ENCODE results near the gene HIPK2.

HIPK2 gene

GRCh38 chr7:139730746-139731612 is 46.8 kb downstream of the HIPK2 start:
- Histone ChIP-seq H3K4me3 (ENCODE audit: low read length) (no peak overlapping the region), H3K79me1 (ENCODE audit: low read length) (peaks cover 3% of the 10 kb centered on the region), H4K5ac (ENCODE audit: low read length) (no peak overlapping the region), H3K27me3 (ENCODE audit: insufficient read depth, low read length, poor library complexity) (no peaks in the 10 kb centered on the region), H3K79me2 (ENCODE audit: control insufficient read depth, insufficient read depth, low read length) (no peaks in the 10 kb centered on the region), H3K36me3 (ENCODE audit: control insufficient read depth, insufficient read depth, low read length) (no peaks in the 10 kb centered on the region), H2BK5ac (ENCODE audit: low read length) (no peak overlapping the region), H3K9ac (ENCODE audit: low read length) (no peak overlapping the region), H3K4ac (ENCODE audit: low read depth, low read length) (no peak overlapping the region), H4K8ac (ENCODE audit: low read depth, low read length) (no peak overlapping the region), H2BK120ac (ENCODE audit: low read depth, low read length) (no peak overlapping the region), H3K56ac (ENCODE audit: low read length) (no peak overlapping the region), H3K4me1 (ENCODE audit: control insufficient read depth, low read depth, low read length) (no peaks in the 10 kb centered on the region), H3K23ac (ENCODE audit: low read length) (no peak overlapping the region), H2AK5ac (ENCODE audit: low read length) (no peak overlapping the region), H3K4me2 (ENCODE audit: low read length) (no peak overlapping the region), H2BK15ac (replicated peaks; ENCODE audit: low read depth) (no peak overlapping the region), H3K27ac (ENCODE audit: low read depth, low read length) (no peak overlapping the region), H3K18ac (ENCODE audit: low read length) (no peak overlapping the region)
- WGBS (ENCODE audit: extremely low coverage, insufficient coverage, low lambda C conversion rate), result no CpG with 5 or more reads among the region's 15 CpGs
- DNase-seq, result no peak

DNA sequence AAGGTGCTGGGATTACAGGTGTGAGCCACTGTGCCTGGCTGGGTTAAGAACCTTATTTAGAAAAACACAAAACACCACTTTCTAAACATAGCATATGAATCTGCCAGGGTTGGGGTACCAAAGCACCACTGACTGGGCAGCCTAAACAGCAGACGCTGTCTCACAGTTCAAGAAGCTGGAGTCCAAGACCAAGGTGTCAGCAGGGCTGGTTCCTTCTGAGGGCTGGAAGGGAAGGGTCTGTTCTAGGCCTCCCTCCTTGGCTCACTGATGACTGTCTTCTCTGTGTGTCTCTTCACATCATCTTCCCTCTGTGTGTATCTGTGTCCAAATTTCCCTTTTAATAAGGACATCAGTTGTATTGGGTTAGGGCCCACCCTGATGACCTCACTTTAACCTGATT is 49.6 kb downstream of the HIPK2 start:
- Histone ChIP-seq H3K56ac (ENCODE audit: low read length) (no peak overlapping the region), H3K4me1 (ENCODE audit: control insufficient read depth, low read depth, low read length) (no peaks in the 10 kb centered on the region), H2BK120ac (ENCODE audit: low read depth, low read length) (no peak overlapping the region), H3K4me2 (ENCODE audit: low read length) (no peak overlapping the region), H3K18ac (ENCODE audit: low read length) (no peak overlapping the region), H3K4me3 (ENCODE audit: low read length) (no peak overlapping the region), H4K5ac (ENCODE audit: low read length) (no peak overlapping the region), H3K36me3 (ENCODE audit: control insufficient read depth, insufficient read depth, low read length) (no peaks in the 10 kb centered on the region), H3K27me3 (ENCODE audit: insufficient read depth, low read length, poor library complexity) (no peaks in the 10 kb centered on the region), H2BK5ac (ENCODE audit: low read length) (no peak overlapping the region), H3K79me1 (ENCODE audit: low read length) (no peaks in the 10 kb centered on the region), H2BK15ac (replicated peaks; ENCODE audit: low read depth) (no peak overlapping the region), H3K79me2 (ENCODE audit: control insufficient read depth, insufficient read depth, low read length) (no peaks in the 10 kb centered on the region), H2AK5ac (ENCODE audit: low read length) (no peak overlapping the region), H3K27ac (ENCODE audit: low read depth, low read length) (no peak overlapping the region), H4K8ac (ENCODE audit: low read depth, low read length) (no peak overlapping the region), H3K23ac (ENCODE audit: low read length) (no peak overlapping the region), H3K4ac (ENCODE audit: low read depth, low read length) (no peak overlapping the region), H3K9ac (ENCODE audit: low read length) (no peak overlapping the region)
- WGBS (ENCODE audit: extremely low coverage, insufficient coverage, low lambda C conversion rate), result no CpG with 5 or more reads among the region's 1 CpG
- no peak for DNase-seq

- no peak for DNase-seq
- H3K27me3 ChIP-seq (ENCODE audit: insufficient read depth, low read length, poor library complexity), result no peaks in the 10 kb centered on the region
- H3K56ac ChIP-seq (ENCODE audit: low read length), result no peak overlapping the region
- H3K36me3 ChIP-seq (ENCODE audit: control insufficient read depth, insufficient read depth, low read length), result no peaks in the 10 kb centered on the region
- no peak overlapping the region for H3K4me3 ChIP-seq (ENCODE audit: low read length)
- H3K79me2 ChIP-seq (ENCODE audit: control insufficient read depth, insufficient read depth, low read length), result no peaks in the 10 kb centered on the region
- H4K5ac ChIP-seq (ENCODE audit: low read length), result no peak overlapping the region
- H2BK120ac ChIP-seq (ENCODE audit: low read depth, low read length), result no peak overlapping the region
- no CpG with 5 or more reads among the region's 3 CpGs for WGBS (ENCODE audit: extremely low coverage, insufficient coverage, low lambda C conversion rate)
- no peak overlapping the region for H3K4me2 ChIP-seq (ENCODE audit: low read length)
- no peak overlapping the region for H2BK15ac ChIP-seq (replicated peaks; ENCODE audit: low read depth)
- H3K4me1 ChIP-seq (ENCODE audit: control insufficient read depth, low read depth, low read length), result no peaks in the 10 kb centered on the region
- no peak overlapping the region for H3K4ac ChIP-seq (ENCODE audit: low read depth, low read length)
- H3K27ac ChIP-seq (ENCODE audit: low read depth, low read length), result no peak overlapping the region
- H4K8ac ChIP-seq (ENCODE audit: low read depth, low read length), result no peak overlapping the region
- no peak overlapping the region for H3K23ac ChIP-seq (ENCODE audit: low read length)
- H3K18ac ChIP-seq (ENCODE audit: low read length), result no peak overlapping the region
- H3K9ac ChIP-seq (ENCODE audit: low read length), result no peak overlapping the region
- no peak overlapping the region for H2BK5ac ChIP-seq (ENCODE audit: low read length)
- H2AK5ac ChIP-seq (ENCODE audit: low read length), result no peak overlapping the region
- no peaks in the 10 kb centered on the region for H3K79me1 ChIP-seq (ENCODE audit: low read length)
These were observed 50.6 kb downstream of the HIPK2 start for GRCh38 chr7:139727151-139727705.

- Histone ChIP-seq H3K27ac (ENCODE audit: low read depth, low read length) (no peak overlapping the region), H3K18ac (ENCODE audit: low read length) (no peak overlapping the region), H2AK5ac (ENCODE audit: low read length) (no peak overlapping the region), H2BK15ac (replicated peaks; ENCODE audit: low read depth) (no peak overlapping the region), H3K79me2 (ENCODE audit: control insufficient read depth, insufficient read depth, low read length) (no peaks in the 10 kb centered on the region), H2BK5ac (ENCODE audit: low read length) (no peak overlapping the region), H3K27me3 (ENCODE audit: insufficient read depth, low read length, poor library complexity) (no peaks in the 10 kb centered on the region), H3K23ac (ENCODE audit: low read length) (no peak overlapping the region), H3K79me1 (ENCODE audit: low read length) (no peaks in the 10 kb centered on the region), H3K56ac (ENCODE audit: low read length) (no peak overlapping the region), H3K4me2 (ENCODE audit: low read length) (no peak overlapping the region), H3K4me1 (ENCODE audit: control insufficient read depth, low read depth, low read length) (no peaks in the 10 kb centered on the region), H3K36me3 (ENCODE audit: control insufficient read depth, insufficient read depth, low read length) (no peaks in the 10 kb centered on the region), H4K5ac (ENCODE audit: low read length) (no peak overlapping the region), H3K4me3 (ENCODE audit: low read length) (no peak overlapping the region), H3K9ac (ENCODE audit: low read length) (no peak overlapping the region), H4K8ac (ENCODE audit: low read depth, low read length) (no peak overlapping the region), H2BK120ac (ENCODE audit: low read depth, low read length) (no peak overlapping the region), H3K4ac (ENCODE audit: low read depth, low read length) (no peak overlapping the region)
- no CpG with 5 or more reads among the region's 3 CpGs for WGBS (ENCODE audit: extremely low coverage, insufficient coverage, low lambda C conversion rate)
- no peak for DNase-seq
These were observed 51.3 kb downstream of the HIPK2 start for GRCh38 chr7:139726485-139726869.

- Histone ChIP-seq H3K23ac (ENCODE audit: low read length) (no peak overlapping the region), H3K27me3 (ENCODE audit: insufficient read depth, low read length, poor library complexity) (no peaks in the 10 kb centered on the region), H3K27ac (ENCODE audit: low read depth, low read length) (no peak overlapping the region), H3K56ac (ENCODE audit: low read length) (no peak overlapping the region), H3K79me2 (ENCODE audit: control insufficient read depth, insufficient read depth, low read length) (no peaks in the 10 kb centered on the region), H3K9ac (ENCODE audit: low read length) (no peak overlapping the region), H3K4me3 (ENCODE audit: low read length) (no peak overlapping the region), H2BK120ac (ENCODE audit: low read depth, low read length) (no peak overlapping the region), H2AK5ac (ENCODE audit: low read length) (no peak overlapping the region), H2BK15ac (replicated peaks; ENCODE audit: low read depth) (no peak overlapping the region), H4K8ac (ENCODE audit: low read depth, low read length) (no peak overlapping the region), H3K4me2 (ENCODE audit: low read length) (no peak overlapping the region), H3K79me1 (ENCODE audit: low read length) (no peaks in the 10 kb centered on the region), H3K4ac (ENCODE audit: low read depth, low read length) (no peak overlapping the region), H4K5ac (ENCODE audit: low read length) (no peak overlapping the region), H3K4me1 (ENCODE audit: control insufficient read depth, low read depth, low read length) (no peaks in the 10 kb centered on the region), H3K36me3 (ENCODE audit: control insufficient read depth, insufficient read depth, low read length) (no peaks in the 10 kb centered on the region), H2BK5ac (ENCODE audit: low read length) (no peak overlapping the region), H3K18ac (ENCODE audit: low read length) (no peak overlapping the region)
- no peak for DNase-seq
- no CpG with 5 or more reads among the region's 6 CpGs for WGBS (ENCODE audit: extremely low coverage, insufficient coverage, low lambda C conversion rate)
These were observed 51.8 kb downstream of the HIPK2 start for GRCh38 chr7:139725858-139726484.
